ENCODE measurements around the gene SELENOV.
A peak's percentile ranks its signal among the peaks of the same experiment; 100 is the strongest.
"Not testable (repeated sequence)": the region's sequence is repeated elsewhere in the genome, so short reads cannot be mapped to it uniquely, and the experiment has no call there.

SELENOV gene

GRCh38 chr19:39514840-39515550 lies at the start of gene SELENOV:
Gene SELENOV (plus strand): TSS chr19:39515139. CDS start chr19:39515213, 74 bp downstream.
- DNase-seq = no peak

- no peak for DNase-seq
These were observed 48.8 kb upstream of the SELENOV start for GRCh38 chr19:39465956-39466747.

GRCh38 chr19:39467941-39468340 lies 47.0 kb upstream of the SELENOV start:
- DNase-seq = no peak

- no peak for DNase-seq
These were observed 45.9 kb upstream of the SELENOV start for GRCh38 chr19:39469036-39469435.

- no peak for DNase-seq
These were observed 45.4 kb upstream of the SELENOV start for GRCh38 chr19:39469567-39469966.

GRCh38 chr19:39470724-39471339 lies 44.1 kb upstream of the SELENOV start:
- no peak for DNase-seq

- DNase-seq = no peak
These were observed 43.0 kb upstream of the SELENOV start for GRCh38 chr19:39471756-39472536.

GRCh38 chr19:39472746-39473442 lies 42.0 kb upstream of the SELENOV start:
- DNase-seq = no peak

GRCh38 chr19:39473443-39473960 lies 41.4 kb upstream of the SELENOV start:
- DNase-seq = no peak

- peak; percentile 89 for DNase-seq
These were observed 40.8 kb upstream of the SELENOV start for GRCh38 chr19:39474139-39474620.

GRCh38 chr19:39475748-39476147 lies 39.2 kb upstream of the SELENOV start:
- DNase-seq = no peak

- not testable (repeated sequence) for DNase-seq
These were observed 35.6 kb upstream of the SELENOV start for GRCh38 chr19:39479319-39479801.

GRCh38 chr19:39479916-39480315 lies 35.0 kb upstream of the SELENOV start:
- no peak for DNase-seq

- peak; percentile 99 for DNase-seq
These were observed 34.4 kb upstream of the SELENOV start, which contains the start of gene TIMM50 for GRCh38 chr19:39480337-39481228. Gene TIMM50 (plus strand): TSS chr19:39480838. CDS start chr19:39480854, 16 bp downstream.

GRCh38 chr19:39481229-39481545 lies 33.8 kb upstream of the SELENOV start:
- no peak for DNase-seq

GRCh38 chr19:39481676-39482075 lies 33.3 kb upstream of the SELENOV start:
- no peak for DNase-seq

GRCh38 chr19:39483141-39483540 lies 31.8 kb upstream of the SELENOV start:
- DNase-seq = no peak

GRCh38 chr19:39489756-39490155 lies 25.2 kb upstream of the SELENOV start:
- no peak for DNase-seq

GRCh38 chr19:39492225-39492624 lies 22.7 kb upstream of the SELENOV start:
- no peak for DNase-seq

GRCh38 chr19:39492788-39493187 lies 22.2 kb upstream of the SELENOV start:
- DNase-seq = no peak

- DNase-seq = no peak
These were observed 20.3 kb upstream of the SELENOV start for GRCh38 chr19:39494661-39495060.

All from activated CD8-positive, alpha-beta memory T cell treated with anti-CD3 and anti-CD28 coated beads, Interleukin-2, amount 50 U/mL, for 48 hours (primary cell).